NCI-H2227 (cell line): Measurements from ENCODE around the gene KIAA1671.

ENCODE experiments used
- DNase-seq: peaks from one replicate; lab custom pipeline; 2025; ENCODE audit not compliant: unreplicated experiment; lab: John Stamatoyannopoulos, UW

KIAA1671 gene

GRCh38 chr22:25032066-25032465 lies 79.5 kb downstream of the KIAA1671 start:
- no peak for DNase-seq

- no peak for DNase-seq
These were observed 83.2 kb downstream of the KIAA1671 start for GRCh38 chr22:25035715-25036114.

- DNase-seq: no peak
These were observed 85.7 kb downstream of the KIAA1671 start for GRCh38 chr22:25038239-25038638.

- DNase-seq: no peak
These were observed 86.3 kb downstream of the KIAA1671 start for GRCh38 chr22:25038771-25039170.

GRCh38 chr22:25039255-25039654 lies 86.7 kb downstream of the KIAA1671 start:
- no peak for DNase-seq

GRCh38 chr22:25039754-25040153 lies 87.2 kb downstream of the KIAA1671 start:
- DNase-seq: no peak

- no peak for DNase-seq
These were observed 92.6 kb downstream of the KIAA1671 start for GRCh38 chr22:25045159-25045558.

GRCh38 chr22:25048071-25048470 lies 95.6 kb downstream of the KIAA1671 start:
- DNase-seq: no peak

GRCh38 chr22:25048659-25049647 lies 96.4 kb downstream of the KIAA1671 start:
- peak; percentile 56 for DNase-seq

GRCh38 chr22:25049770-25050169 lies 97.3 kb downstream of the KIAA1671 start:
- DNase-seq: no peak

GRCh38 chr22:25050566-25050965 lies 98.0 kb downstream of the KIAA1671 start:
- DNase-seq: no peak

- DNase-seq: no peak
These were observed 98.6 kb downstream of the KIAA1671 start for GRCh38 chr22:25051073-25051472.

- no peak for DNase-seq
These were observed 99.6 kb downstream of the KIAA1671 start for GRCh38 chr22:25051983-25052710.

GRCh38 chr22:25053153-25053805 lies 100.8 kb downstream of the KIAA1671 start:
- no peak for DNase-seq

- peak; percentile 38 for DNase-seq
These were observed 102.5 kb downstream of the KIAA1671 start for GRCh38 chr22:25054943-25055511.

GRCh38 chr22:25057013-25057881 lies 104.7 kb downstream of the KIAA1671 start:
- DNase-seq: peak; percentile 74

- no peak for DNase-seq
These were observed 106.9 kb downstream of the KIAA1671 start for GRCh38 chr22:25059438-25059837.

GRCh38 chr22:25060522-25061071 lies 108.1 kb downstream of the KIAA1671 start:
- no peak for DNase-seq

GRCh38 chr22:25061134-25061533 lies 108.6 kb downstream of the KIAA1671 start:
- no peak for DNase-seq
